ENCODE data around the gene ZFPM1.
A peak's percentile ranks its signal among the peaks of the same experiment; 100 is the strongest.
"Not testable (repeated sequence)": the region's sequence is repeated elsewhere in the genome, so short reads cannot be mapped to it uniquely, and the experiment has no call there.

Gene ZFPM1

GRCh38 chr16:88464447-88465318 is 11.6 kb downstream of the ZFPM1 start:
- no peak for DNase-seq (ENCODE audit: low read depth in 2 of 2)

- no peak for DNase-seq (ENCODE audit: low read depth in 2 of 2)
Measured at GRCh38 chr16:88465387-88465983, 12.4 kb downstream of the ZFPM1 start.

DNA sequence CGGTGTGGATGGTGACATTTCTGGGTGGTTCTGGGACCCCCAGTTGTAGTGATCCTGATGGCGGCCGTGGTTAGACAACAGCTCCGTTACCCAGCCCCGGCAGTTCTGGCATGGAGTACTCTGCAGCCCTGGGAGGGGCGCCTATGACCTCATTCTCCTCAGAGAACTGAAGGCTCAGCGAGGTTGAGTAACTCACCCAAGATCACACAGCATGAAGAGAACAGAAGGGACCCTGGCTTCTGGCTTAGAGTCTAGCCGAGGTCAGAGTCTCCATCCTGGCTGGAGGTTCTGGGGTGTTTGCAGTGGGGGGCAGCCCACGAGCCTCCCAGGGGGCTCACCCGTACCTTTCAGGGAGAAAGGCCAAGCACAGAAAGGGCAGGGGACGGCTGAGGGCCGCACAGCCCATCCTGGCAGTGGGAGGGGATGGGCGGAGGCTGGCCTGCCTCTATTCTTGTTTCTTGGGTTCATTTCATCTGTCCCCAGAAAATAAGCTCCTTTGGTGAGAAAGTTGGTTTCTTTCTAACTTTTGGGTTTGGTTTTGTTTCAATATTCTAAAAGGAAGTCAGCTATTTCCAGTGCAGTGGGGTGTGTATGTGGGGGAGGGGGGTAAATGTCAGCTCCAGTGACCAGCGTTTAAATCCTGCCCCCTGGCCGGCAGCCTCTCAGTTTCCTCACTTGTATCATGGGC is 13.2 kb downstream of the ZFPM1 start:
- no peak for DNase-seq (ENCODE audit: low read depth in 2 of 2)

DNA sequence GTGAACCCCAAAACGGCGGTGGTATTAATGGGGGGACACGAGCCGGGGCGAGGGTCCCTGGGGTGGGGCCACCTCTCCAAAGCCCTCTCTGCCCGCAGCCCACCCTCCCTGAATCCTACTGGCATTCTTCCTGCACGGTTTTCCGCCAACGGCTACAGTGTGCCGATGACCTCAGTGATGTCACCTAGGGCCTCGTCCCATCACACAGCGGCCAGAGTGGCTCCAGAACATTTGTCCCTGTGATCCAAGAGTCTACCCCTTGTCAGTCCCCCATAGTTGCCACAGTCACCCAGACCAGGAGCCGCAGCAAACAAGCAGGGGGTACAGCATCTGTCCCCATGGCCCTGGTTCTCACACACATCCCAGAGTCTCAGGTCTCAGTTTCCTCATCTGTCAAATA is 13.9 kb downstream of the ZFPM1 start:
- DNase-seq (ENCODE audit: low read depth in 2 of 2) = no peak

DNA sequence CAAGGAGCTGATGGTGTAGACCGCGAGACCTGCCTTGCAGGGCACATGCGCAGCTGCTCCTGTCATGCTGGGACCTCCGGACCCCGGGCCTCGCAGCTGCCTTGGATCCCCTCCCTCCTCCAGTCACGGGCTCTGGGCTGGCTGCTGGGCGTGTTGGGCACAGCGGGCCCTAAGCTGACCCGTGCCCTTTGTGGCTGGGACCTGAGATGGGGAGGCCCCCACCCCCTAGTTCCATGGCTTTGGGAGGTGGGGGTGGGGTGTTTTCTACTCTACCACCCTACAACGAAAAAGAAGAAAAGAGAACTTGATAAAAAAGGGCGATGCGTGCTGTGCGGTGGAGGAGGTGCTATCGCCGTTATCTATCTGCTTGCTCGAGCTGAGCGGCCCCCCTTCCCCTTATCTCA is 14.5 kb downstream of the ZFPM1 start:
- DNase-seq (ENCODE audit: low read depth in 2 of 2) = no peak

- DNase-seq (ENCODE audit: low read depth in 2 of 2) = no peak
Measured at GRCh38 chr16:88468275-88469129, 15.4 kb downstream of the ZFPM1 start.

DNA sequence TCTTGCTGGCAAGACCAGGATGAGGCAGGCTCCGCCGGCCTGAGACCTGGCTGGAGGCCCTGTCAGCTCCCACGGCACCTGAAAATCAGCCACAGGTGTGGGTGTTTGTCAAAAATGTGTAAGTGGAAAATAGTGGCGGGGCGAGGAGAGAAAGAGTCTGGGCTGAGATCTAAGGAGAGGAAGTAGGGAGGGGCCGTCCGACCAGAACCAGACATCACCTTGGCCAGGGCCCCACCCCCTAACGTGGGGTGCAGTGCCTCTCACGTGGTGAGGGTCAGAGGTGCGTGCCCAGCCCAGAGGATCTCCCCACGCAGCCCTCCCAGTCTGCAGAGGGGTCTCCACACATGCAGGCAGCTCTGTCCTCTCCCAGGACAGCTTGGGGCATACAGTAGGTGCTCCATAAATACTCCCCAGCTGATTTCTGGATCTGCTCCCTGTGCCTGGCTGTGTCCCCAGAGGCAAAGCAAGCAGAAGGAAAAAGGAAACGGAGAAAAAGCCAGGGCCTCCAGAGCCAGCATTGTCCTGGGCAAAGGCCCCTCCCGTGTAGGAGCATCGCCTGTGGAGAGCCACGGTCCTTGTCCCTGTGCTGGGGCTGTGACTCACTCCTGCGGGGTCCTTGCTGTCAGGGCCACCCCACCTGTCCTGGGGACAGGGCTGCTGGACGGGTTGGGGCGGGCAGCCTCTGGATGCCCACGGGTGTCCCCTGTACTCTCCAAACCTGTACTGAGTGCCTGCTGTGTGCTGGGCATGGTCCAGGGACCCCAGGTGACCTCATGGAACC is 16.7 kb downstream of the ZFPM1 start:
- DNase-seq (ENCODE audit: low read depth in 2 of 2) = peak in 1 of 2 experiments; percentile 29

DNA sequence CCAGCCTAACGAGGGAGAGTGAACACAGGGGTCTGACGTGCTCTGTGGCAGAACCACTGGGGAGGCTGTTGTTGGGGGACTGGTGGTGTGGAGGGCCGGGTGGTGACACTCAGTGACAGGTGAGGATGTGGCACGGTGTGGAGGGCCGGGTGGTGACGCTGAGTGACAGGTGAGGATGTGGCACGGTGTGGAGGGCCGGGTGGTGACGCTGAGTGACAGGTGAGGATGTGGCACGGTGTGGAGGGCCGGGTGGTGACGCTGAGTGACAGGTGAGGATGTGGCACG is 17.3 kb downstream of the ZFPM1 start:
- not testable (repeated sequence) for DNase-seq (ENCODE audit: low read depth in 2 of 2)

GRCh38 chr16:88470696-88471095 is 17.6 kb downstream of the ZFPM1 start:
- not testable (repeated sequence) for DNase-seq (ENCODE audit: low read depth in 2 of 2)

DNA sequence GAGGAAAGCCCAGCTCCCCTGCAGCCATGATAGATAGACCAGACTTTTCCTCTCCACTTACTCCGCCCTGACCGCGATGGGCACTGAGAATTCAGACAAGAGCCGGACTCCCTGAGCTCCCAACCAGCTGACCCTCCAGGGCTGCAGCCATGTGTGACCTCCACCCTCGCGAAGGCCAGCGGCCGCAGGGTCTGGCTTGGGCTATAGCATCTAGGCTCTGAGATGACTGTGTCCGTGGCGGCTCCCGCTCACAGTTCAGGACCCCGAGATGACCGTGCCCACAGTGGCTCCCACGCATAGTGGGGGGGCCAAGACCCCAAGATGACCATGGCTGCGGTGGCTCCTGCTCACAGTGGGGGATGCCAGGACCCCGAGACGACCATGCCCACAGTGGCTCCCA is 18.0 kb downstream of the ZFPM1 start:
- DNase-seq (ENCODE audit: low read depth in 2 of 2) = no peak

DNA sequence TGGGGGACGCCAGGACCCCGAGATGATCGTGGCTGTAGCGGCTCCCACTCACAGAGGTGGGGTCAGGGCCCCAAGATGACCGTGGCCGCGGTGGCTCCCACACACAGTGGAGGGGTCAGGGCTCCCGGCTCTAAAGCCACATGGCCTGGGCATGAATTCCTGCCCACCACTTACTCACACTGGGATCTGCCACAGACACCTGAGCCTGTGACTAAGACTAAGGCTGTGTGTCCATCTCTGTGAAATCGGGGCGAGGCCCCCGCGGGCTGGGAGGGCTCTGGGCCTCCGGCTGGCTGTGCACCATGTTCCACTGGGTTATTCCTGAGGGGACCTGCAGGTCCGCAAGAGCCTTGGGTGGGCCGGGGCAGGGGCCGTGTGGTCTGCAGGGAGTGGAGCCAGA is 18.5 kb downstream of the ZFPM1 start:
- DNase-seq (ENCODE audit: low read depth in 2 of 2) = no peak

DNA sequence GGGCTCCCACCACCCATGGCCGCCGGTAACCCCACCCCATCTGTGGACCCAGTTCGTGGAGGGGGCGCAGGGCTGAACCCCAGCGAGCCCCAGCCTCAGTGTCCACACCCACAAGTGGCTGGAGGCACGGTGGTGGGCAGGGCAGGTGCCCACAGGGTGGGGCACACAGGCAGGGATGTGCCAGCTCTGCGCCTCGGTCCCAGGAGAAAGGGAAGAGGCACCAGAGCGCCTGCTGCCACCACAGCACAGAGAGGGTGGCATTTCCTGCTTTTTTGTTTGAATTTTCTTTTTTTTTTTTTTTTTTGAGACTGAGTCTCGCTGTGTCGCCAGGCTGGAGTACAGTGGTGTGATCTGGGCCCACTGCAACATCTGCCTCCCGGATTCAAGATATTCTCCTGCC is 19.0 kb downstream of the ZFPM1 start:
- DNase-seq (ENCODE audit: low read depth in 2 of 2) = no peak

DNA sequence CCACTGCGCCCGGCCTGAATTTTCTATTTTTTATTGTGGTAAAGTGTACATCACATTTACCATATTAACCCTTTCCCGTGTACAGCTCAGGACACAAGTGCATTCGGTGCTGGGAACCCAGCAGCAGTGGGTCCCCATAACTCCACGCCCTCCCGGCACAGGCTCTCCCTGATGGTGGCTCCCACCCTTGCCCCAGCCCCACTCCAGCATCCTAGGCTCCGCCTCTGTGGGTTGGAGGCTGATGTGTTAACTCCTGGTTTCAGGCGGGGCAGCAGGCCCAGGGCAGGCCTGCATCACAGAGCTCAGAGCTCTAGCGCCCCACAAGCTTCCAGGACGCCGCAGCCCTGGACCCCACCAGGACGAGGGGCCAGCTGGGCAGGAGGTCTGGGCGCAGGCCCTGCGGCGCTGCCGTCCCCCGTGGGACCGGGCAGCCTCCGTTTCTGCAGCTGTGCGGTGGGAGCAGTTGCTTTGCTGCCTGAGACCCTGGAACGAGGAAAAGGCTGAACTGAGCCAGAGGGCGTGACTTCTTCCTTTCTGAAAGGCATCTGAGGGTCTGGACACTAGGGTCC is 19.6 kb downstream of the ZFPM1 start:
- DNase-seq (ENCODE audit: low read depth in 2 of 2) = no peak

GRCh38 chr16:88473666-88474534 is 20.8 kb downstream of the ZFPM1 start:
- no peak for DNase-seq (ENCODE audit: low read depth in 2 of 2)

- DNase-seq (ENCODE audit: low read depth in 2 of 2) = no peak
Measured at GRCh38 chr16:88475037-88475436, 22.0 kb downstream of the ZFPM1 start.

GRCh38 chr16:88476203-88476602 is 23.1 kb downstream of the ZFPM1 start:
- DNase-seq (ENCODE audit: low read depth in 2 of 2) = no peak

GRCh38 chr16:88476817-88477397 is 23.8 kb downstream of the ZFPM1 start:
- DNase-seq (ENCODE audit: low read depth in 2 of 2) = no peak

GRCh38 chr16:88477631-88478519 is 24.8 kb downstream of the ZFPM1 start:
- DNase-seq (ENCODE audit: low read depth in 2 of 2) = peak in 1 of 2 experiments; percentile 25
